Prostate gland (tissue), 2 donors: ENCODE data around the gene SLC17A7. TPM values are rescaled to one million over a fixed set of nuclear protein-coding genes. Genes with fewer than 3 reads are reported as not detected.

Source experiments
- DNase-seq: peaks from one replicate; pipeline ENCODE4 v3.0.0-alpha.2; 2019; ENCODE audit warnings: low spot score
- H3K27ac ChIP-seq, 2 donors: fragments of 200-600 bp; sonication (generic); 2 replicates each; pipeline ENCODE4 v1.5.1; 2017 to 2019
- H3K27me3 ChIP-seq: fragments of 200-600 bp; sonication (generic); replicated peaks from 2 replicates; pipeline ENCODE4 v1.5.1; 2019; ENCODE audit not compliant: insufficient read depth
- H3K36me3 ChIP-seq, 2 donors: fragments of 200-600 bp; sonication (generic); 1 replicate in 1 of 2; 2 replicates in 1 of 2; pipeline versions ENCODE4 v1.5.1 to v1.8.1; 2017 to 2019
- H3K4me1 ChIP-seq: fragments of 200-600 bp; sonication (generic); replicated peaks from 2 replicates; pipeline ENCODE4 v1.5.1; 2019
- H3K4me3 ChIP-seq, 2 donors: fragments of 200-600 bp; sonication (generic); 2 replicates each; pipeline ENCODE4 v1.5.1; 2017 to 2019
- H3K9me3 ChIP-seq: fragments of 200-600 bp; sonication (generic); 2 replicates; pipeline ENCODE4 v1.5.1; 2017
- CTCF ChIP-seq, 4 experiments: fragments of 200-600 bp in 2 of 4; fragments of 450-650 bp in 2 of 4; sonication (generic) in 2 of 4; IDR thresholded peaks; 1 replicate in 3 of 4; 2 replicates in 1 of 4; pipeline ENCODE4 v1.5.1; 2016 to 2019; ENCODE audit warnings: antibody characterized with exemption in 4 of 4, mild to moderate bottlenecking in 2 of 4, moderate library complexity in 2 of 4
- POLR2A ChIP-seq: fragments of 450-650 bp; IDR thresholded peaks from one replicate; pipeline ENCODE4 v1.6.1; 2016; ENCODE audit warnings: antibody characterized with exemption, mild to moderate bottlenecking
- POLR2AphosphoS5 ChIP-seq: sonication (generic); formaldehyde crosslinking; IDR thresholded peaks from one replicate; pipeline ENCODE4 v1.6.1; 2017; ENCODE audit warnings: antibody characterized with exemption
- WGBS: methylation state at CpG from one replicate; pipeline ENCODE4 v1.1.5; 2018; 5-methylcytosine and 5-hydroxymethylcytosine counted together
- intact Hi-C: fragments of 100-400 bp; cut with DNase I; formaldehyde crosslinking; loops from one replicate; pipeline ENCODE4 v1.14.2; 2022
- total RNA-seq, 2 donors: library from RNA; depleted of rRNA; stranded (reverse); fragments of >200 nt; gene quantifications; one replicate each; pipeline ENCODE4 v1.1.0, GENCODE V29; 2016

Gene SLC17A7
- total RNA-seq, 2 donors from 2014 or later = 0.09 to 0.40 TPM

DNA sequence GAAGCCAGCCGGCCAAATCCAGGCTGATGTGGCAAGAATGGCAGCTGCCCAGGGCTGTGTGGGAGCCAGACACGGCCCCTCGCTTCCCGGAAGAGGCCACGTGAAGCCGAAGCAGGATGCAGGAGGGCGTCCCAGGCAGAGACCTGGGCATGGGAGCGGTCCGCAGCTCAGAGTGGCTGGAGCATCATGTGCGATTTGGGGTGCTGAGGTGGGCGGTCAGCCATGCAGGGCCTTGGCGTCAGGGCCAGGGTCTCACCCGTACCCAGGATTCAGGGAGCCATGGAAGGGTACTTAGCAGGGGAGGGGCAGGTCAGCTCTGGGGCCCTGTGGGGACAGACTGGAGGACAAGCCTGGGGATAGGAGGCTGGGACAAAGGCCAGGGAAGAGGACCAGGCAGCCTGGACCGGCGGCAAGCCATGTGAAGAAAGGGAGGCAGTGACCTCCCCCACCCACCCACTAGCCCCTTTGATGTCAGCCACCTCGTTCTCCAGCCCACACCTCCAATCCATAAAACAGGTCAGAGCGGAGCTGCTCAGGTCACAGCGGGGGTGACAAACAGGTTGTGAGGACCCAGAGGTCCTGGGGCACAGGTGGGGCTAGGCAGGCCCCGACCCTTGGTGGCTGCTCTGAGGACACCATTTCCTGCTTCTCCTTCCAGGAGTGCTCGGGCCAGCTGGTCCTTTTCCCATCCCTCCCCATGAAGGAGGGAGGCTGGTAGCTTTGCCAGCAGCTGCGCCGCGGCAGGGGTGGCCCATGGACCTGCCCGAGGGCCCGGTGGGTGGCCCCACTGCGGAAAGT, 51.0 kb downstream of the SLC17A7 start:
- no peaks in the 10 kb centered on the region for H3K36me3 ChIP-seq
- intact Hi-C loops = no loop called here
- H3K4me1 ChIP-seq = no peaks in the 10 kb centered on the region
- H3K9me3 ChIP-seq = no peaks in the 10 kb centered on the region
- H3K27ac ChIP-seq = no peak overlapping the region
- H3K27me3 ChIP-seq = no peaks in the 10 kb centered on the region
- no peak overlapping the region for H3K4me3 ChIP-seq
- 55% methylated on average over 26 of the region's 26 CpGs for WGBS
- no peak for DNase-seq
- no peak for TF ChIP-seq CTCF (IDR thresholded peaks at IDR 0.05)
- no peak for TF ChIP-seq POLR2A
- no peak for TF ChIP-seq POLR2AphosphoS5

DNA sequence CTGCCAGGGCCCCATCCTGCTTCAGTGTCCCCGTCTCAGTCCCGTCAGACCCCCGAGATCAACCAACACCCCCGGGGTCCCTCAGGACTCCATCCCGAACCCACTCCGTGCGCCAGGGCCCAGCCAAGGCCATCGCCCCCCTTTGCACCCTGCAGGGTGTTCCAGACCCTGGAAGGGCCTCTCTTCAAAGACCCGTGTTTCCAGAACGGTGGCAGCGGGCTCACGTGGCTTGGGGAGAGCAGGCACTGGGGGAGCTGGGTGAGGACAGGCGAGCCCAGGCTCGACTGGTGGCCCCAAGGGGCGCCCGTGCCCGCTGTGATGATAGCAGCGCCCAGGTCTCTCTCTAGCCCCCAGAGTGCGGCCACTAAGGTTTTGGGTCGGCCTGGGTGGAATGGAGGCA, 51.9 kb downstream of the SLC17A7 start:
- Histone ChIP-seq H3K27me3 (no peaks in the 10 kb centered on the region), H3K4me3 (no peak overlapping the region), H3K36me3 (no peaks in the 10 kb centered on the region), H3K27ac (no peak overlapping the region), H3K4me1 (no peaks in the 10 kb centered on the region), H3K9me3 (no peaks in the 10 kb centered on the region)
- intact Hi-C loops = no loop called here
- no peak for DNase-seq
- 85% methylated on average over 20 of the region's 20 CpGs for WGBS
- TF ChIP-seq POLR2AphosphoS5 (no peak), POLR2A (no peak), CTCF (IDR thresholded peaks at IDR 0.05) (no peak)

DNA sequence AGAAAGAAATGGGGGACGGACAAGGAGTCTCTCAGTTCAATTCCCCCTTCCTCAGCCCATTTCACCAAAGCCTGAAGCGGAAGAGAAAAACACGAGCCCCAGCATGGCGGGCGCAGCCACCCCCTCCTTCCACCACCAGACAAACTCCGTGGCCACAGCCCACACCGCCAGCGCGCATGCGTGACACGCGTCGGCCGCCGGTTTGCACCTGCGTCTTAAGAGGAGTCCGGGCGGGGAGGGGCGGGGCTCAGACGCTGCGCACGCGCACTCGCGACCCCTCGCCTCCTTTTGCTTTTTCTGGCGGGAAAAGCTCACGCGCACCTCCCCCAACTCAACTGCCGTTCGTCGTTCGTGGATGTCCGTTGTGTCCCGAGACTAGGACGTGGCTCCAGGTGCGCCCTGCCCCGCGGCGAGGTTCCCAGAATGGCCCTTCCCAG, 53.4 kb downstream of the SLC17A7 start, which contains the start of gene KASH5:
KASH5 (plus strand) TSS at position 314 of the 437 bp plus-strand sequence. CDS start 2,635 bp downstream, outside the sequence.
- H3K27ac ChIP-seq = no peak within 1 kb of the TSS
- no peak within 1 kb of the TSS for H3K4me3 ChIP-seq
- WGBS = 59% methylated on average over 37 of the region's 40 CpGs
- no peak for TF ChIP-seq CTCF (IDR thresholded peaks at IDR 0.05)
- peak; percentile 42 for TF ChIP-seq POLR2AphosphoS5
- H3K4me1 ChIP-seq = no peaks in the 10 kb centered on the region
- no peaks in the 10 kb centered on the region for H3K9me3 ChIP-seq
- no peaks in the 10 kb centered on the region for H3K27me3 ChIP-seq
- DNase-seq = peak; percentile 44
- H3K36me3 ChIP-seq = no peaks in the 10 kb centered on the region
- intact Hi-C loops = no loop called here

- H3K9me3 ChIP-seq = no peaks in the 10 kb centered on the region
- H3K4me1 ChIP-seq = no peaks in the 10 kb centered on the region
- intact Hi-C loops = no loop called here
- H3K27me3 ChIP-seq = no peaks in the 10 kb centered on the region
- H3K27ac ChIP-seq = no peak overlapping the region
- H3K4me3 ChIP-seq = no peak overlapping the region
- WGBS = 42% methylated on average over 1 of the region's 1 CpG
- DNase-seq = no peak
- TF ChIP-seq CTCF (IDR thresholded peaks at IDR 0.05) = no peak
- TF ChIP-seq POLR2A = no peak
- no peak for TF ChIP-seq POLR2AphosphoS5
- no peaks in the 10 kb centered on the region for H3K36me3 ChIP-seq
These were observed 57.7 kb downstream of the SLC17A7 start for GRCh38 chr19:49383599-49383998.

DNA sequence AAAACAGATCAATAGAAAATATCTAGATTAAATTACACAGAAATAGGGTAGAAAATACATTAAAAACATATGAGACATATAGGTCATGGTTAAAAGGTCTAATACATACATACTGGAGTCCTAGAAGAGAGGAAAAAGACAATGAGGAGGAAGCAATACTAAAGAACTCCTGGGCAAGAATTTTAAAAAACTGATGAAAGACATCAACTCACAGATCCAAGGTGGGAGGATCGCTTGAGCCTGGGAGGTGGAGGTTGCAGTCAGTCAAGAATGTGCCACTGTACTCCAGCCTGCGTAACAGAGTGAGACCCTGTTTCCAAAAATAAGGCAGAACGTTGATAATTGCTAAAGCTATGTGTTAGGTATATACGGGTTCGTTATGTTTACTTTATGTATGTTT, 58.7 kb downstream of the SLC17A7 start:
- no peak for TF ChIP-seq POLR2AphosphoS5
- TF ChIP-seq POLR2A = no peak
- no peak for TF ChIP-seq CTCF (IDR thresholded peaks at IDR 0.05)
- intact Hi-C loops = no loop called here
- 91% methylated on average over 5 of the region's 5 CpGs for WGBS

More for the DNA sequence above, 58.7 kb downstream of the SLC17A7 start:
- no peak overlapping the region for H3K27ac ChIP-seq
- H3K9me3 ChIP-seq = no peaks in the 10 kb centered on the region
- H3K36me3 ChIP-seq = no peaks in the 10 kb centered on the region
- DNase-seq = no peak
- no peak overlapping the region for H3K4me3 ChIP-seq
- H3K27me3 ChIP-seq = no peaks in the 10 kb centered on the region
- no peaks in the 10 kb centered on the region for H3K4me1 ChIP-seq
